Skin of body (tissue), 2 donors: ENCODE data around the gene PSMD4. TPM values are rescaled to one million over a fixed set of nuclear protein-coding genes. Genes with fewer than 3 reads are reported as not detected.
"Not testable (repeated sequence)": the region's sequence is repeated elsewhere in the genome, so short reads cannot be mapped to it uniquely, and the experiment has no call there.

Experiments used
- DNase-seq: peaks from one replicate; lab custom pipeline; 2025; lab: John Stamatoyannopoulos, UW
- total RNA-seq: library from RNA; depleted of rRNA; stranded (reverse); fragments of >200 nt; gene quantifications from one replicate; pipeline ENCODE4 v1.2.3, GENCODE V29; 2014

PSMD4 gene
- total RNA-seq: 88.1 TPM

DNA sequence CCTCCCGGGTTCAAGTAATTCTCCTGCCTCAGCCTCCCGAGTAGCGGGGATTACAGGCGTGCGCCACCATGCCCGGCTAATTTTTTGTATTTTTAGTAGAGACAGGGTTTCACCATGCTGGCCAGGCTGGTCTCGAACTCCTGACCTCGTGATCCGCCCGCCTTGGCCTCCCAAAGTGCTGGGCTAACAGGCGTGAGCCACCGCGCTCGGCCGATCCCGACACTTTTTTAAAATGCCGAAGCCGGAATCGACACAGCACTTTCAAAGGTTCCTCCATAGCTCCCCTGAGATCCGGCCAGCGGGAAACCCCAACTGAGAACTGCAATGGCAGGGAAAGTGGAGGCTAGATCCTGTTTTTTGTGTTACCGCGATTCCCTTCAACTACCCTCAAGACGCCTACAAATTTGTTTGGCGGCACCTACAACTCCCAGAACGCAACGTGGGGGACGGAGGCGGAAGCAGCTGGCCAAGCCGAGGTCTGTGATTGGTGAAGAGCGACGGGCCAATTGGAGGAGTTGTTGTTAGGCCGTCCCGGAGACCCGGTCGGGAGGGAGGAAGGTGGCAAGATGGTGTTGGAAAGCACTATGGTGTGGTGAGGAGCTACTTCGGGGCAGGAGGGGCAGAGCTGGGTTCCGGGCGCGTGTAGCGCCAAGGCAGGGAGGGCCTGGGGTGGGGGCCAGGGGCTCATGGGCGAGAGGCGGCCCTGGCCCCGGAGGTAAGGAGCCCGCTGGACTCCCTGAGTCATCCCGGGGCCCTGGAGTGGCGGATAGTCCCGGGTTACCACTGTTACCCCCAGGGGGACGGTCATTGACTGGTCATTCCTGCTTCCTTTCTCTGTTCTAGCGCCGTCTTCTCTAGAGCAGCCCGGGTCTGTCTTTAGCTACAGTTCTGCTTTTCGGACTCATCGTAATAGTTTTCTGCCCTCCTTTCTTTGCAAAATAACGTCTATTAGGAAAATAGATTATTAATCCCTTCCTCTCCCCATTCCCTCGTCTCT is at the start of gene PSMD4:
TSS of gene PSMD4 (plus strand) at position 518 of the 997 bp plus-strand sequence. CDS start at position 567, 49 bp downstream.
- DNase-seq: peak; percentile 98

GRCh38 chr1:151205381-151205965 is 49.1 kb upstream of the PSMD4 start:
- DNase-seq: not testable (repeated sequence)

GRCh38 chr1:151210830-151211229 is 43.7 kb upstream of the PSMD4 start:
- DNase-seq: no peak

GRCh38 chr1:151211972-151212705 is 42.4 kb upstream of the PSMD4 start:
- no peak for DNase-seq

DNA sequence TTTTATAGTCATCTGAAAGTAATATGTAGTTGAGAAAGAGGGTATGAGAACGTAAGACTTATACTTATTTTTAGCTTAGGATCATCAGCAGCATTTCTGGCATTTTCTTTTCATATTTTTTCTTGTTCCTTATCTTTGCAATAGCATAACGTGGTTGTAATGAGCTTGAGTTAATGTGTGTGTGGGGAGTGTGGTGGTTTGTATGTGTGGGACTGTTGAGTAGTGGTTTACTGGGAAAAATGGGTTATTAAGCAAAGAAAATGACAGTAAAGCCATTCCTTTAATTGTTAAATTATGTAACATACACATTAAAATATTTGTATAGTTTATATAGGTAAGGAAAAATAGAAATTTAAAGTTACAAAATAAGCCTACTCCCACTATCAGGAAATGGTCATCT is 41.0 kb upstream of the PSMD4 start:
- DNase-seq: no peak

DNA sequence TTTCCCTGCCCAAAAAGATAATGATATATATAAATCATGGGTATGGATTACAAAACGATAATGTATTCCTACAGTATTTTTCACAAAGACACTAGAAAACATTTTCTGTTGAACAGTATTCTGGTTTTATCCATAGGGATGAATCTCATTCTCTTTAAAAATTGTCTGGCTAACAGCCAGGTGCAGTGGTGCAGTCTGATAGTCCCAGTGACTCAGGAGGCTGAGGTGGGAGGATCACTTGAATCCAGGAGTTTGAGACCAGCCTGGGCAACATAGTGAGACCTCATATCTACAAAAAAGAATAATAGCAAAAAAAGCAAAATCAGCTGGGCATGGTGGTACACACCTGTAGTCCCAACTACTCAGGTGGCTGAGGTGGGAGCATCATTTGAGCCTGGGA is 32.9 kb upstream of the PSMD4 start:
- no peak for DNase-seq

- DNase-seq: no peak
These were observed 32.4 kb upstream of the PSMD4 start for GRCh38 chr1:151222130-151222529.

DNA sequence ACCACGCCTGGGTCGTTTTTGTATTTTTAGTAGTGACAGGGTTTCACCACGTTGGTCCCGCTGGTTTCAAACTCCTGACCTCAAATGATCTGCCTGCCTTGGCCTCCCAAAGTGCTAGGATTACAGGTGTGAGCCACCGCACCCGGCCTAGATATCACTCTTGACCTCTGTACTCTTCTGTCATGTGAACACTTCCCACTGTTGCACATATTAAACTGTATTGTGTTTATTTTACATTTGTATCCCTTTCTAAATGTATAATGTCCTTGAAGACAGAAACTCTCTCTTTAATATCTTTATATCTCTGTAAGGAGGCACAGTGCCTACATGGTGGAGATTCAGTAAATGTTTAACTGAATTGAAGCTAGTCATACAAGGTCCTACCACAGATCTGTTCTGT is 19.3 kb upstream of the PSMD4 start:
- no peak for DNase-seq

DNA sequence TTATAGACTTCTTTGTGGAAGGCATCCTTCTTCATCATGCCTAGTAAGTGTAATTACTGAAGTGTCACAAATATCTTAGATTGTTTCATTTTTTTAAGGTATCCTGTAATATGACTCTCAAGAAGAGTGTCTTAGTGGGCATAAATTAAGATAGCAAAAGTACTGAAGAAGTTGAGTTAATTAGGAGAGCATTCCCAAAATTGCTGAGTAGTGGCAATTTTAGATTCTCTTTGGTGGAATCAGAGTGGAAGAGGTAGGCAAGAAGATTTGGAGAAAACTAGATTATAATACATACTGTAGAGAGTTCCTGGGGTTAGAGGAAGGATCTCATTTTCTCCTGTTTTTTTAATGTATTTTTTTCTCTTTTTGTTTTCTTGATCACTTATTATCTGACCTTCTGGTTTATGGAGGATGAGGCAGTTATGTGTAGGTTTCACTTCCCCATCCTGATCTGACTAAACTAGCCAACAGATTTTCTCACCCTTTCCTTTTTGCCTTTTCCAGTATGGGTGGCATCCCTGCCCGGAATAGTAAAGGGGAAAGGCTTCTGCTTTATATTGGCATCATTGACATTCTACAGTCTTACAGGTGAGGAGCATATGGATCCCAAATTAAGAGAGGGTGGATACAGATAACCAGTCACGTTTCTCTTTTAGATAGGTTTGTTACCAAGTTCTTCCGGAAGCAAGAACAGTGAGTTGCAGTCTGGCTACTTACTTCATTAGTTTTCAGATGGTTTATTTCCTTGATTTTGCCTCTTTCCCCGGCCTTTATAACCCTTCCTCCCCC is 16.7 kb upstream of the PSMD4 start:
- no peak for DNase-seq

DNA sequence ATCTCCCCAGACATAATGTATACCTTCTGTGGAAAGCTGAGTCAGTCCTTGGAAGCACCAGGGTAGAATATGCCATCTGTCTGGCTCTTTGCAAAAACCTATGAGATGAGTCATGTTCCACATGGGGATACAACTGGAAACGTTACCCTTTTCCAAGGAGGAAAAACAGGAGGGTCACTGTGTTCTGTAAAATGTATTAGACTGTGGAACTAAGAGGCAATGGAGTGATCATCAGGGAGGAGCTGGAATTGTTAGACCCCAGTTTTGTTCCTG is 16.1 kb upstream of the PSMD4 start:
- no peak for DNase-seq

DNA sequence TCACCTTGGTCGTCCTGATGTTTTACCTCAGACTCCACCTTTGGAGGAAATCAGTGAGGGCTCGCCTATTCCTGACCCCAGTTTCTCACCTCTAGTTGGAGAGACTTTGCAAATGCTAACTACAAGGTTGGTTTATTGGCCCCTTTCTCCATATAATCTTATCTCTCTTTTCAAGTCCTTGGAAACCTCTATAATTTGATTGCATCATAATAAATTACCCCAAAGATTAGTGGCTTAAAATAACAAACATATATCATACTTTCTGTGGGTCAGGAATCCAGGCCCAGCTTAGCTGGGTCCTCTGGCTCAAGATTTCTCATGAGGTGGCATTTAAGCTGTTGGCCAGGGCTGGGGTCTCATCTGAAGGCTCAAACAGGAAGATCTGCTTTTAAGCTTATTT is 12.1 kb upstream of the PSMD4 start:
- DNase-seq: no peak

DNA sequence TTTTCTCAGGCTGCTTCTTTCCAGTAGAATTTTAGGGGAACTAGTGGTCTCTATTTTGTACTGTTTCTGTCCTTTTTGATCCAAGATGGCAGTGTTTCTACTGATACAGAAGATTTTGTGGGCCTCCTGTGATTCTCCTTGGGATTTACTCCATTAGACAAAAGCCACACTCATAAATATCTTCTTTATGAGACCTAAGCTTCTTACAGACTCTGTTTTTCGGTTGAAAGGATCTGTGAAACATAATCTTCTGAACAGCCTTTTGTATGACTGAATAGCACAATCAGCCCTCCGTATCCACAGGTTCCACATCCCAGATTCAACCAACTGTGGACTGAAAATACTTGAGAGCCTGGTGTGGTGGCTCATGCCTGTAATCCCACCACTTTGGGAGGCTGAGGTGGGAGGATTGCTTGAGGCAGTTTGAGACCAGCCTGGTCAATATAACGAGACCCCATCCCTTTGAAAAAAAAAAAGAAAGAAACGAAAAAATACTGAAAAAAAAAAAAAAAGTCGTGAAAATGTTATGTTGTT is 10.8 kb upstream of the PSMD4 start:
- DNase-seq: no peak

- DNase-seq: no peak
These were observed 7.7 kb upstream of the PSMD4 start for GRCh38 chr1:151246786-151247185.

- DNase-seq: peak; percentile 44
These were observed 2.7 kb upstream of the PSMD4 start for GRCh38 chr1:151251656-151252470.

DNA sequence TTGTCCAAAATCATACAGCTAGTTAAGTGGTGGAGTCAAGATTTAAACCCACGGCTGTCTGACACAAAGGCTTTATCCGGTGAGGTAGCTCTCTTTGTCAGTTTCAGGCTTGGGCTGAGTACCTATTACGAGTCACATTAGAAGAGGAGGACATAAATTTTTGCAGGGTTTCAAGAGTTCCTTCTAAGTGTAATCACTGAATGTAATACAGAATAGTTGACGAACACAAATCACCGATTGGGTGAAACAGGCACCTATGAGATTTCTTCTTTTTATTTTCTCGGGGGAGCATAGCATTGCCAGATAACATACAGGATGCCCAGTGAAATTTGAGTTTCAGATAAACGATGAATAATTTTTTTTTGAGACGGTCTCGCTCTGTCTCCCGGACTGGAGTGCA is 847 bp downstream of the PSMD4 start:
- DNase-seq: no peak

GRCh38 chr1:151259351-151259750 is 4.8 kb downstream of the PSMD4 start:
- no peak for DNase-seq

GRCh38 chr1:151265446-151266236 is 11.1 kb downstream of the PSMD4 start:
- no peak for DNase-seq

GRCh38 chr1:151266315-151266714 is 11.8 kb downstream of the PSMD4 start:
- DNase-seq: no peak

DNA sequence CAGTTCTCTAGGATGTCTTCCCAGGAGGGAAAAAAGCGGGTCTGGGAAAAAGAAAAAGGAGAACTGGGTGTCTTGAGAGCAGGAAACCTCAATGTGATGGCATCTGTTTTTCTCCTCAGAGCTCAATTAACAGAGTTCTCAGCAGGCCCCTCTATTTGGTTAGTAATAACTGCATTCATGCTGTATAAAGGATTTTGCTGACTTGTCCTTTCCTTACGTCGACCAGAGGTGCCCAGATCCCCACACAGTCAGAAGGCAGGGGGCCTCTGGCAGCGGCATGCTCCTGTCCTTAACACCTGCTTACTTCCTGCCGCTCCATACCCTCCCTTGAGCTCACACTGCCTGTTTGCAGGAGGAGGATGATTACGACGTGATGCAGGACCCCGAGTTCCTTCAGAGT is 12.3 kb downstream of the PSMD4 start:
- DNase-seq: no peak

DNA sequence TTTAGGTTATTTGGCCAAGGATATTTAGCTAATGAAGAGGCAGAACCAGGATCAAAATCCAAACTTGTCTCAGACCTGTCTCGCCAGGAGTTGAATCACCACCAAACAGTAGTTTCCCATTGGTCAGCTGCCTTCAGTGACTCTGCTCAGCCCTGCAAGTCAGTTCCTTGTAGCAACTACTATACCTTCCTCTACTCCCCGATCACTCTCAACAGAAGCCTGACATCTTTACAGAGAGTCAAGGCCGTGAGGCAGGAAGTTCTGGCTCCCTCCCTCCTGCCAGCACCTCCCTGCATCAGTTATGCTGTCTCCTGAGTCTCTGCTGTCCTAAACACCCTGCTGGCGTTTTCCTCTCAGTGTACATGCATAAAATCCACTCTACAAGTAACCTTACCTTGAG is 13.2 kb downstream of the PSMD4 start:
- no peak for DNase-seq
